GM18868 (cell line): ENCODE data around the gene MLH1.

Experiments
- ATAC-seq: cut with Tn5 transposase; IDR thresholded peaks from one replicate; pipeline ENCODE4 v1.9.1; 2021; ENCODE audit warnings: mild to moderate bottlenecking, moderate library complexity; ENCODE audit not compliant: unreplicated experiment

Gene MLH1

DNA sequence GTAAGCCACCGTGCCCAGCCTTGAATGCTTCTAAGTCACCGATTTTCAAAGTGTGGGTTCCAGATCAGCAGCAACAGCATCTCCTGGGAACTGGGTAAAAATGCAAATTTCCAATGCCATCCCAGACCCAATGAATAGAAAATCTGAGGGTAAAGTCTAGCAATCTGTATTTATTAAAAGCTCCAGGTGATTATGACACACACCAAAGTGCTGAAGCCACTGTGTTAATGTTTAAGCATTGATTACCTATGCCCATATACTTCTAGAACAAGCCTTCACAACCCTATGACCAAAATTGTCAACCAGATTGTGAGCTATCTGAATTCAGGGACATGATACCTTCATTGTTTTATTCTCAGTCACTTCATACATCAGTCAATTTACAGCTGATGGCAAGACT is 94.6 kb downstream of the MLH1 start:
- no peak for ATAC-seq

DNA sequence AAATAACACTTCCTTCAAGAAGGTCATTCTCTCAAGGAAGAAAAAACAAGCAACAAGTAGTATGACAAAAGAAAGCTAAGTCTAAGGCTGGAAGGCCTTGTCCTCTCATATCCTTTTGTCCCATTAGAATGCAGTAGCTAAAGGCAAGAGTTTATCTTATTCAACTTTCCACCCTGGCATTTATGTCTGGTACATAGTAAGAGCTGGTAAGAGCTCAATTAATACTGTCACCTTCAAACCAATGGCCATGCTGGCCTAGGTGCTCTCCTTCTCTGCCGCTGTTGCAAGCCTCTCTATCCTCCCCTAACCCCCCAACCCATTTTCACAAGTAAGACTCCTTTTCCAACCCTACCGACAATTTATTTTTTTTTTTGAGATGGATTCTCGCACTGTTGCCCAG is 99.2 kb downstream of the MLH1 start:
- no peak for ATAC-seq

DNA sequence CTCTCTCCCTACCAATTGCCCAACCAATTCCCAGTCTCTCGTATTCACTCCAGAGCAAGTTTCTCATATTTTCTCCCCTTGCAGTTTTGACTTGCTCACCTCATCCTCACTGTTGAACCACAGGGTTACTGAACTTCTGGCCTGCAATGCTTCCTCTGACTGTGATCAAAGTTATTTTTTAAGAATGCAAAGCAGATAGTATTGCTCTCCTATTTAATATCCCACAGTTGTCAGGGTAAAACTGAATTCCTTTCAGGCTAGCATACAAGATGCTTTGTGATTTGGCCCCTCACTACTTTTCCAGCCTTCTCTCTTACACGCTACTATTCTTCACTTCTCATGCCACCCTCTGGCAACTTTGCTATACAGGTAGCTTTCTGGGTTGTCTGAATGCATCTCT is 100.2 kb downstream of the MLH1 start:
- no peak for ATAC-seq

DNA sequence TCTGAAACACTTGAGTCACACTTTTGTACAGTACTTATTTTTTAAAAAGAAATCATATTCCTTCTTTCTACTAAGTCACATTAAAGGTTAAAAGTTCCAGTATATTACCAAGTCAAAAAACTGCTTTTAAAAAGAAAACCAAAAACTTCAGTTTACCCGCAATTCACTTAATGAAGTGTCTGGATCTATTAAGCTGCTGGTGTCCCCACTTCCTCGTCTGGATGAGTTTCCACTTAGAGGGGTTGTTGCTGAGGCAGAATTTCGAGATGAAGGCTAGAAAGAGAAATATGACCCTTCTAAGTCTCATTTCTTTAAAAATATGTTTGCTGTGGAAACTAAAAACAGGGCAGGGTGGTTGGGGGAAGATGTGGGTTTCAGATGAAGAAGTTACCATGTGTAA is 101.3 kb downstream of the MLH1 start:
- no peak for ATAC-seq

DNA sequence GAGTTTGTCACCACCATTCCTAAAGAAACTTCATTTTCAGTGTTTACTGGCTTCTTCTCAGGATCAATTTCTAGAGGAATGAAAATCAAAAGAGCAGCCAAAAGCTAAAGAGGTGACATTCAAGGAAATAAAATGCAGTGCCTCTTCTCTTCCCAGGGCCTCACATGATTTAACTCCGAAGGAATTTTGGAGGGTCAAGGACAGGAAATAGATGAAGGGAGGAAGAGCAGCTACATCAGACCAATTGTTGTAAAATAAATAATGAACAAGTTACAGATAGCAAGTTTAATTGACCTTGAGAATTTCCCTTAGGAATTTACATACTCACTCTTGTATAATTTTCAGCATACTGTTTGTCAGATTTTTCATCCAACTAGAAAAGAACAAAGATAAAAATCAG is 103.0 kb downstream of the MLH1 start:
- ATAC-seq: no peak

DNA sequence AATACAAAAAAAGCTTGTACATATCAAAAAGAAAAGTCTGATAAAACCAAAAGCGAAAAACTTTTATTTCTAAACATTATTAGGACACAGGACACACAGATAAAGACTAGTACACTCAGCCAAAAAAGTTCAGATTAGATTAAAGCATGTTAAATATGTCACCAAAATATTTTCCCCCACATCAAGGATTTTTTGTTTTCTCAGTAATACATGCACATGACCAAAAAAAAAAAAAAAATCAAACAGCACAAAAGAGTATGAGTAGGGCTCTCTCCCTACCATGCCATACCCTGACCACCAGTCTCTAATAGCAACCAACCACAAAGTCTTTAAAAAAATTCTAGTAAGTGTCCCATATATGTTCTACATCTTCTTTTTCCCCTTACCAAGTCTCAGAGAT is 103.7 kb downstream of the MLH1 start:
- no peak for ATAC-seq

DNA sequence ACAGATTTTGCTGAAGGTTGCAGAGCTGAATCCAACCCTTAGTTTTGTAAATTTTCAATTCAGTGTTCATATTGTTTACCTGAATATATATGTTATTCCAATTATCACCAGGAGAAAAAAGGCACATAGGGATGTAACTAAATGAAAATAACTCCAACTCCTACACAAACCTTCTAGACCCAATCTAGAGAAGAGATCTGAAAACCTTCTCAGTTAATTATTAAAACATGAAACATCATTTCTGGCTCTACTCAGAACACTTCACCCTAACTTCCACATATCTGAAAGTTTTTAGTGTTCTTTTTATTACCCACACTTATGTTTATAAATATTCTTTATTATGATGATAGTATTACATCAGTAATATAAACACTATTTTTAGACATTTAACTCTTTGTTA is 104.5 kb downstream of the MLH1 start:
- ATAC-seq: no peak

DNA sequence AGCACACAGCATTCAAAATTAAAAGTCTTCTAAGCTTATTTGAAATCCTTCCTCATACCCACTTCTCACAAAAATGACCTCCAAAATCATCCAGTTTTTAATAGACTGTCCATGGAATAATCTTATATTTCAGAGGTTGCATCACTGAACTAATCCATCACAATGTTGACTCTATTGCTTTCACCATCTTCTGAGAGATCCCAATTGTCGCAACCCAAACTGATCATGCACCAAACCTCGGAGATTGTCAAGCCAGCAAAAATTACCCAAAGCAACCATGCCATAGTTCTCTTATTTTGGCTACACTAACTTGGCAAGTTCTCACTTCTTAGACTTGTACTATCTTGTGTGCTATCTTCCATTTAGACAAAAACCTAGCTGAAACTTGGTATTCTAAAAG is 105.6 kb downstream of the MLH1 start:
- no peak for ATAC-seq

DNA sequence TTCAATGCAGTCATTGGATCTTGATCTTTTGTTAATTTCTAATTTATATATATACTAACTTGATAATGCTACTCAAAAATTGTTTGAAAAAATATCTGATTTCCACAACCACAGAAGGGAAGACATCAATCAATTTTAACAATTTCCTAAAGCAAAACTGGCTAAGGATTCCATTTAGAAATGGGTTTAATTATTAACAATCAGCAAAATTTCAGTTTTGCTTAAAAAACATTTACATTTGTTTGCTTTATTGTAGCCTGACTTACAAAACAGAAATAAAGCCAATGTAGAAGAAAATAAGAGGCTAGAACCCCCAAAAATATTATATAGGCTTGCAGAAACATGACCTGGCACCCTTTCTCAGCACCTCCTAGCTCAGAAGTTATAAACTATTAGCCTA is 106.2 kb downstream of the MLH1 start:
- ATAC-seq: no peak

DNA sequence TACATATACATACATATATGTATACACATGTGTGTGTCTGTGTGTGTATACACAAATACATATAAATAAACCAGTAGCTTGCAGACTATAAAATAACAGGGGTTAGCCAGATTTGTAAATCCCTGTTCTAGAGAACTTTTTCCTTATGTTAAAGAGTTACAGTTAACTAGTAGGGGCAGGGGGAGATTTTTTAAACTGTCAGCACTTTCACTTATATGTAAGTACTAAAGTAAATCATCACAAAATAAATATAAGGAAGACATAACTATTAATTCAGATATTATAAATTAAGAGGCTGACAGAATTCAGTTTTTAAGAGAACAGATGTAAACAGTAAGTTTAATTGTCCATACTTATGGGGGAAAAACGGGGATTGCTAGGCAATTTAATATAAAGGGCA is 107.1 kb downstream of the MLH1 start:
- no peak for ATAC-seq
